Effector memory CD4-positive, alpha-beta T cell (primary cell): ENCODE data around the gene GRM1.
"Not testable (repeated sequence)": the region's sequence is repeated elsewhere in the genome, so short reads cannot be mapped to it uniquely, and the experiment has no call there.

ENCODE experiments used
- DNase-seq, 3 donors: peaks; one replicate each; pipeline ENCODE4 v3.0.0-alpha.2; 2020
- H3K27ac ChIP-seq: 2 replicates; pipeline ENCODE4 v1.7.0; 2013; ENCODE audit warnings: mild to moderate bottlenecking, low read length, moderate library complexity; ENCODE audit not compliant: insufficient read depth, poor library complexity, severe bottlenecking
- H3K27me3 ChIP-seq: replicated peaks from 2 replicates; pipeline ENCODE4 v1.7.0; 2013; ENCODE audit warnings: mild to moderate bottlenecking, low read length; ENCODE audit not compliant: insufficient read depth, control insufficient read depth, poor library complexity, severe bottlenecking
- H3K36me3 ChIP-seq: 2 replicates; pipeline ENCODE4 v1.7.0; 2013; ENCODE audit warnings: mild to moderate bottlenecking, low read length, moderate library complexity; ENCODE audit not compliant: control insufficient read depth, insufficient read depth
- H3K4me1 ChIP-seq: 2 replicates; pipeline ENCODE4 v1.7.0; 2013; ENCODE audit warnings: low read length, mild to moderate bottlenecking; ENCODE audit not compliant: control insufficient read depth, insufficient read depth, poor library complexity, severe bottlenecking
- H3K4me3 ChIP-seq: 2 replicates; pipeline ENCODE4 v1.7.0; 2013; ENCODE audit warnings: low read length, low read depth, mild to moderate bottlenecking; ENCODE audit not compliant: insufficient read depth, poor library complexity, severe bottlenecking
- H3K9me3 ChIP-seq: 2 replicates; pipeline ENCODE4 v1.7.0; 2013; ENCODE audit warnings: mild to moderate bottlenecking, low read length, moderate library complexity; ENCODE audit not compliant: control insufficient read depth

Gene GRM1

DNA sequence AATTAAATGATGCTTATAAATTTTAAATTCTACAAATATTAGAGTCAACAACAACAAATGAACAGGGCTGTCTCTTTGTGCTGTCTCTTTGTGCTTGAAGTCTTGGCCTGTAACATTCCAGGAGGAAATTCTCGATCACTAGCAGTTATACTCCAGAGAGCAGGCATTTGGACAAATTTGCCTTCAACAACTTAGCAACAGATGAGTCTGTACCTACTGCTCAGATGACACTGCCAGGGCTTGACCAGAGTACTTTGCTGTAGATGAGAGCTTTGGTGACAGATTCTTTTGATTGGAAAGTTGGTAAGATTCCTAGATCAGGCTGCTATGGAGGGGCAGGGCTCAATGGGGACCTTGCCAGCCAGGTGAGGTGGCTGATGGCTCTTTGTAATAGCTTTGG, 217.2 kb downstream of the GRM1 start:
- Histone ChIP-seq H3K4me3 (no peak overlapping the region), H3K27ac (no peak overlapping the region), H3K27me3 (no peaks in the 10 kb centered on the region), H3K9me3 (no peaks in the 10 kb centered on the region), H3K4me1 (no peaks in the 10 kb centered on the region), H3K36me3 (no peaks in the 10 kb centered on the region)
- no peak for DNase-seq

DNA sequence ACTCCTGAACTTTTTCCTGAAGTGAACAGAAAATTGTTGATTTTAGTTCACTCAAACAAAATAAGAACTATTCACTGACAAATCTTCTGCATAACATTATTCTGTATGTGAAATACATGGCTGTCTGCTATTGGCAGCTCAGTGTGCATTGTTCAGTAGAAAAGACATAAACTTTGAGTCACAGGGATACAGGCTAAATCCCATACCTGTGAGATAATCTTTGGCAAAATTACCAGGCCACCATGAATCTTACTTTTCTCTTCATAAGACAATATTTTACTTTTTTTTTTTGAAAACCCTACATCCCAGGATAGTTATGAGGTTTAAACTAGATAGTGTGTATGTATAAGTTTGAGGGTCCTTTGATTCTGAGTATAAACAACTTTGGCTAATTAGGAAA, 224.8 kb downstream of the GRM1 start:
- Histone ChIP-seq H3K9me3 (no peaks in the 10 kb centered on the region), H3K36me3 (no peaks in the 10 kb centered on the region), H3K27ac (no peak overlapping the region), H3K4me3 (no peak overlapping the region), H3K4me1 (no peaks in the 10 kb centered on the region), H3K27me3 (no peaks in the 10 kb centered on the region)
- no peak for DNase-seq

DNA sequence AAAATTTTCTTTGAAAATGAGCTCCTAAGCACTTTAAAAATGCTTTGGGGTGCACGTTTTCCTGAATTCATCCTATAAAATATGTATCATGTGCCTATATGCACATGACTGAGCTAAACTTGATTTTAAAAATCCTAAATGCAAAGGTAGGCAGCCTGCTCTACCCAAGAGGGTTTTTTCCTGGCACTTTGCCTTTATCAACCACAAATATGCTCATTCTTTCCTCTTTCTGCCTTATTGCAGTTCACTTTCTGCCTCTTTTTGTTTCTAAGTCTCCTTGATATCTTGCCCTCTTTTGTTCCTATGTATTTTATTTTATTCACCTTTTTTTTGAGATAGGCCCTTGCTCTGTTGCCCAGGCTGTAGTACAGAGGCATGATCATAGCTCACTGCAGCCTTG, 229.3 kb downstream of the GRM1 start:
- no peak overlapping the region for H3K27ac ChIP-seq
- H3K4me3 ChIP-seq: no peak overlapping the region
- no peak for DNase-seq
- H3K27me3 ChIP-seq: no peaks in the 10 kb centered on the region
- no peaks in the 10 kb centered on the region for H3K4me1 ChIP-seq
- no peaks in the 10 kb centered on the region for H3K36me3 ChIP-seq
- H3K9me3 ChIP-seq: no peaks in the 10 kb centered on the region

DNA sequence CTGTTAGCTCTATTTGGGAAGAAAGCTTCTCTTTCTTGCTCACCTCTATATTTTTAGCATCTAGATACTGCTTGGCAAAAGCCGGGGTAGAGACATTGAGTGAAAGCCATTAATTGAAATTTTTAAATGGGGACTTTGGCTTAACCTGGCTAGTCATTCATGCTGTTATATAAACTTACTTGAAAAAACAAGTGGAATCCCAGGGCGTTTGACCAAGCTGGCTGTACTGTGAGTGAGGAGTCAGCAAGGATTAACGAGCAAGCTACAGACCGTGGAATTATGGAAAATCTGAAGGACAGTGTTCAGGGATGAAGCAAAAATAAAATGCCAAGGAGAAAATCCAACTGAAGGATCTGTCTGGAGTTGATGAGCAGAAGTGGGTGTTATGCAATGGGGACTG, 232.0 kb downstream of the GRM1 start:
- DNase-seq: no peak
- Histone ChIP-seq H3K36me3 (no peaks in the 10 kb centered on the region), H3K9me3 (no peaks in the 10 kb centered on the region), H3K4me3 (no peak overlapping the region), H3K27me3 (no peaks in the 10 kb centered on the region), H3K27ac (no peak overlapping the region), H3K4me1 (no peaks in the 10 kb centered on the region)

DNA sequence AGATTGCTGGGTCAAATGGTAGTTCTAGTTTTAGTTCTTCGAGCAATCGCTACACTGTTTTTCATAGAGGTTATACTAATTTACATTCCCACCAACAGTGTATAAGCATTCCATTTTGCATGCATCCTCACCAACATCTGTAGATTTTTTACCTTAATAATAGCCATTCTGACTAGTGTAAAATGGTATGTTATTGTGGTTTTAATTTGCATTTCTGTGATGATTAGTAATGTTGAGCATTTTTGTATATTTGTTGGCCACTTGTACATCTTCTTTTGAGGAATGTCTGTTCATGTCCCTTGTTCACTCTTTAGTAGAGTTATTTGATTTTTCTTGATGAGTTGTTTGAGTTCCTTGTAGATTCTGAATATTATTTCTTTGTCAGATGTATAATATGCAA, 236.2 kb downstream of the GRM1 start:
- Histone ChIP-seq H3K4me3 (no peak overlapping the region), H3K27me3 (no peaks in the 10 kb centered on the region), H3K4me1 (no peaks in the 10 kb centered on the region), H3K9me3 (no peaks in the 10 kb centered on the region), H3K27ac (no peak overlapping the region), H3K36me3 (no peaks in the 10 kb centered on the region)
- DNase-seq: no peak

DNA sequence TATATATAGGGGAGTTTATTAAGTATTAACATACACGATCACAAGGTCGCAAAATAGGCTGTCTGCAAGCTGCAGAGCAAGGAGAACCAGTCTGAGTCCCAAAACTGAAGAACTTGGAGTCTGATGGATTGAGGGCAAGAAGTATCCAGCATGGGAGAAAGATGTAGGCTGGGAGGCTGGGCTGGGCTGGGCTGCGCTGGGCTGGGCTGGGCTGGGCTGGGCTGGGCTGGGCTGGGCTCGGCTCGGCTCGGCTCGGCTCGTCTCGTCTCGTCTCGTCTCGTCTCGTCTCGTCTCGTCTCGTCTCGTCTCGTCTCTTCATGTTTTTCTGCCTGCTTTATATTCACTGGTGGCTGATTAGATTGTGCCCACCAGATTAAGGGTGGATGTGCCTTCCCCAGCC, 238.6 kb downstream of the GRM1 start:
- no peaks in the 10 kb centered on the region for H3K36me3 ChIP-seq
- no peaks in the 10 kb centered on the region for H3K9me3 ChIP-seq
- H3K27ac ChIP-seq: no peak overlapping the region
- no peaks in the 10 kb centered on the region for H3K4me1 ChIP-seq
- no peak overlapping the region for H3K4me3 ChIP-seq
- no peaks in the 10 kb centered on the region for H3K27me3 ChIP-seq
- DNase-seq: no peak

DNA sequence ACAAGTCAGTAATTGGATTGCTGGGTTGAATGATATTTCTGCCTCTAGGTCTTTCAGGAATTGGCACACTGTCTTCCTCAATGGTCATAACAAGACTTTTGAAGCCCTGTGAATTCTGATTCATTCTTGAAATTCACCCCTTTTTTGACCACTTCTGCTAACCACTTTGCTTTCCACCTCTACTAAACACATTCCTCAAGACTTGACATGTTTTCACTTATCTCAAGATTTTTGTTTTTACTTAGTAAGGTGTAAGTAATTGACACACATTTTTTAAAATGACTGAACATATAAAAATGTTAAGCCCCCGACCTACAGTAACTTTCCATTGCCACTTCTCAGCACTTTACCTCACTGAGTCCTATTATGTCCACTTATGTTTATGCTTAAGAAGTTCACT, 239.1 kb downstream of the GRM1 start:
- no peak overlapping the region for H3K27ac ChIP-seq
- H3K36me3 ChIP-seq: no peaks in the 10 kb centered on the region
- no peak overlapping the region for H3K4me3 ChIP-seq
- no peaks in the 10 kb centered on the region for H3K27me3 ChIP-seq
- DNase-seq: no peak
- H3K4me1 ChIP-seq: no peaks in the 10 kb centered on the region
- H3K9me3 ChIP-seq: no peaks in the 10 kb centered on the region

DNA sequence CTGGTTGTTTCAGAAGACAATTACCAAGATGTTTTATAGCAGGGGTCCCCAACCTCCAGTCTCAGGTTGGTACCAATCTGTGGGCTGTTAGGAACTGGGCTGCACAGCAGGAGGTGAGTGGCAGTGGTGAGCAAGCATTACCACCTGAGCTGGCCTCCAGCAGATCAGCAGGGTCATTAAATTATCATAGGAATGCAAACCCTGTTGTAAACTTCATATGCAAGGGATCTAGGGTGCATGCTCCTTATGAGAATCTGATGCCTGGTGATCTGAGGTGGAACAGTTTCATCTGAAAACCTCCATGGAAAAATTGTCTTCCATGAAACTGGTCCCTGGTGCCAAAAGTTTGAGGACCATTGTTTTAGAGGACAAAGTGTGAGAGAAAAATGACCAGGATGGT, 240.6 kb downstream of the GRM1 start:
- Histone ChIP-seq H3K27ac (no peak overlapping the region), H3K36me3 (no peaks in the 10 kb centered on the region), H3K9me3 (no peaks in the 10 kb centered on the region), H3K4me3 (no peak overlapping the region), H3K4me1 (no peaks in the 10 kb centered on the region), H3K27me3 (no peaks in the 10 kb centered on the region)
- DNase-seq: no peak

DNA sequence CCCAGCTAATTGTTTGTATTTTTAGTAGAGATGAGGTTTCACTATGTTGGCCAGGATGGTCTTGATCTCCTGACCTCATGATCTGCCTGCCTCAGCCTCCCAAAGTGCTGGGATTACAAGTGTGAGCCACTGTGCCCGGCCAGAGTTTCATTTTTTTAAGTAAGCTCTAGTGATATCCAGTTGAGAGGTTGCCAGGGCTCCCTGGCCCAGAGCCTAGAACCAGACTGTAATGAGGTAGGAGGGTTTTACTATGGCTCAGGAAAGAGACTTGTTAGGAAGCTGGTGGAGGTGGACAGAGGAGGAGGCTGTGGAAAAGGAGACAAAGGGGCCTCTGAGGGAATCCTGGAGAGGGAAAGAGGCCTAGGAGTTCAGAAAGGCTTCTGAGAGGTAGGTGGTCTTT, 242.3 kb downstream of the GRM1 start:
- DNase-seq, H3K27ac ChIP-seq, H3K9me3 ChIP-seq, H3K4me1 ChIP-seq, H3K27me3 ChIP-seq, H3K36me3 ChIP-seq, H3K4me3 ChIP-seq: not testable (repeated sequence)

DNA sequence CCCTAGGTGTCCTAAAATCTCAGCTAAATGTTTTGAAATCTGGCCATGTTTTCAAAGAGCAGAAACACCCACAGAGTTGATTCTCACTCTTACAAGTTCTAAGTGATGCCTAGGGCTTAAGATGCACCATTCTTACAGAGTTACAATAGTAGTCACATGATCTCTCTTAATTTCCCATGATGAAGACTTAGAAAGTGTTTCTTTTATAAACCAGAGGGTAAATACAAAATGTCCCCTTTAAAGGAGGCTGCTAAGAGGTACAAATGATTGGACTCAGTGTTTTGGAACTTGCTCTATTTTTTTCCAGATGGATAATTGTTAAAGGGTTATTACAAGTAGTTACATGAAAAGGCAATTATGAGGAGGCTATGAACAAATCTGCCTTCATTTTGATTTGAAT, 244.6 kb downstream of the GRM1 start:
- Histone ChIP-seq H3K4me3 (no peak overlapping the region), H3K36me3 (no peaks in the 10 kb centered on the region), H3K27me3 (no peaks in the 10 kb centered on the region), H3K27ac (no peak overlapping the region), H3K9me3 (no peaks in the 10 kb centered on the region), H3K4me1 (no peaks in the 10 kb centered on the region)
- DNase-seq: no peak

DNA sequence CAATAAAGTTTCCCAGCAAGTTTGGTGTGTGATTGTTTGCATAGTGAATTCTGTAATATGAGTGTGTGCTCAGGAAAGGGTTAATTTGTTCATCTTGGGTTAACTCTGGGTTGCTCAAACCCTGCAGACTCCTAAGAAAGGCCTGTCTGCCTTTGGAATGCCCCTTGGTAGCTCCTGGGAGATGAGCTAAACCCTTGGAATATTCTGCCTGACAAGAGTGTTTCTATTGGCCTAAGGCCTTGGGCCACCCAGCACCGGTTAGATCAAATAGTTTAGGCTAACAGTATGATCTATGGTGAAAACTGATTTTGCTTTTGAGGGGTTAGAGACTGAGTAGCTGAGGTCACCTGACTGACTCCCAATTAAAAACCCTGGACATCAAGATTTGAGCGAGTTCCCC, 248.3 kb downstream of the GRM1 start:
- no peak overlapping the region for H3K4me3 ChIP-seq
- DNase-seq: no peak
- no peaks in the 10 kb centered on the region for H3K27me3 ChIP-seq
- no peaks in the 10 kb centered on the region for H3K9me3 ChIP-seq
- no peaks in the 10 kb centered on the region for H3K36me3 ChIP-seq
- no peak overlapping the region for H3K27ac ChIP-seq
- H3K4me1 ChIP-seq: no peaks in the 10 kb centered on the region
